ENCODE data around the gene RPL32. TPM values are rescaled to one million over a fixed set of nuclear protein-coding genes. Genes with fewer than 3 reads are reported as not detected.
"Not testable (repeated sequence)": the region's sequence is repeated elsewhere in the genome, so short reads cannot be mapped to it uniquely, and the experiment has no call there.

Gene RPL32
- total RNA-seq, 1 donor from 2014 or later: 3,423 TPM

DNA sequence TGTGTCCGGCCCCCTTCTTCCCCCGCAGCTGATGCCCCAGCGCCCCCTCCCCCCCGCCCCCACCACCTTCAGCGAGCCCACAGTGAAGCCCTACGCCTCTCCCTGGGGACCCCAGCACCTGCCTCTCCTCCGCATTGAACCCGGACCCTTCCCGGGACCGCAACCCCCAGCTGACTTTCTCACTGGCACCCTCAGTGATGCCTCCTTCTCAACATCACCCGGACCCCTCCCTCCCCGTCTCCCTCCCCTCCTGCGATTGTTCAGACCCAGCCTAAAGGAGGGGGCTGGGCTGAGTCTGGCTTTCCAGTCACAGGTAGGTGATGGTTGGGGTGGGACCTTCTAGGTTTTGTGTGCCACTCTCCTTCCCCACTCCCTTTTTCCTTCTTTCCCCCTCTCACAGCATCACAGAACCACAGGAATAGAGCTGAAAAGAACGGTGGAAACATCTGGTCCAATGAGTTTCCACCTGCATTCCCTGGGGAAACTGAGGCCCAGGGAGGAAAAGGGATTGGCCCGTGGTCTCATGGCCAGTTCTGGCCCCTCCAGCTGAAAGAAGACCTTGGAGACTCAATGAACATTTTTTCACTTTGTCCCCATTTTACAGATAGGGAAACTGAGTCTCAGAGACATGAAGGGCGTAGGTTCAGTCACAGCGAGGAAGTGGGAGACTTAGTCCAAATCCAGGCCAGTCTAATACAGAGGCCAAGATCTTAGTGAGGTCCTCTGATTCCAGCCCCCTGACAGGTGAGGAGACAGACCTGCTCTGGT is 44.1 kb downstream of the RPL32 start:
- no peak for DNase-seq (ENCODE audit: low read depth)
- peak overlapping the region; percentile 43 for H3K4me3 ChIP-seq (ENCODE audit: low read depth, low read length)

GRCh38 chr3:12796171-12797123 is 44.9 kb downstream of the RPL32 start, which contains the start of gene CAND2:
Gene CAND2 (plus strand): TSS chr3:12796680. CDS start chr3:12796721, 41 bp downstream.
- no peak for TF ChIP-seq CTCF (IDR thresholded peaks at IDR 0.05; ENCODE audit: insufficient read depth, low read length, poor library complexity, severe bottlenecking)
- Histone ChIP-seq H3K27me3 (ENCODE audit: control insufficient read depth, insufficient read depth, low read length) (no peaks in the 10 kb centered on the region), H3K4me3 (ENCODE audit: low read depth, low read length) (peak within 1 kb of the TSS; percentile 43), H3K36me3 (ENCODE audit: control insufficient read depth, insufficient read depth, low read length) (no peaks in the 10 kb centered on the region)
- no peak for DNase-seq (ENCODE audit: low read depth)

More for the DNA sequence above, 44.1 kb downstream of the RPL32 start:
- H3K27me3 ChIP-seq (ENCODE audit: control insufficient read depth, insufficient read depth, low read length): no peaks in the 10 kb centered on the region
- TF ChIP-seq CTCF (IDR thresholded peaks at IDR 0.05; ENCODE audit: insufficient read depth, low read length, poor library complexity, severe bottlenecking): no peak
- H3K36me3 ChIP-seq (ENCODE audit: control insufficient read depth, insufficient read depth, low read length): no peaks in the 10 kb centered on the region

DNA sequence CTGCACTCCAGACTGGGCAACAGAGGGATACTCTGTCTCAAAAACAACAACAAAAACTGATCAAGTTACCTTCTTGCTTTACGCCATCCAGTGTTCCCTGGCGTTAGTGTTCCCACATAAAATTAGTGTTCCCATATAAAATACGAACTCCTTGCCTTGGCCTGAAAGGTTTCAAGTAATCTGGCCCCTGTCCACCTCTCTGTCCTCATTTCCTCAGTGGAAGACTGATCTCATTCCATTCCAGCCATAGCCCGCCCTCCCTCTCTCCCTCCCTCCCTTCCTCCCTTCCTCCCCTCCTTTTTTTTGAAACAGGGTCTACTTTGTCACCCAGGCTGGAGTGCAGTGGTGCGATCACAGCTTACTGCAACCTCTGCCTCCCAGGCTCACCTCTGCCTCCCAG is 47.7 kb downstream of the RPL32 start:
- TF ChIP-seq CTCF (IDR thresholded peaks at IDR 0.05; ENCODE audit: insufficient read depth, low read length, poor library complexity, severe bottlenecking): no peak
- no peak overlapping the region for H3K4me3 ChIP-seq (ENCODE audit: low read depth, low read length)

GRCh38 chr3:12791430-12791829 is 49.9 kb downstream of the RPL32 start:
- DNase-seq (ENCODE audit: low read depth): no peak
- TF ChIP-seq CTCF (IDR thresholded peaks at IDR 0.05; ENCODE audit: insufficient read depth, low read length, poor library complexity, severe bottlenecking): no peak
- H3K27me3 ChIP-seq (ENCODE audit: control insufficient read depth, insufficient read depth, low read length): no peaks in the 10 kb centered on the region

More for the DNA sequence above, 47.7 kb downstream of the RPL32 start:
- H3K36me3 ChIP-seq (ENCODE audit: control insufficient read depth, insufficient read depth, low read length): no peaks in the 10 kb centered on the region
- H3K27me3 ChIP-seq (ENCODE audit: control insufficient read depth, insufficient read depth, low read length): no peaks in the 10 kb centered on the region
- DNase-seq (ENCODE audit: low read depth): no peak

DNA sequence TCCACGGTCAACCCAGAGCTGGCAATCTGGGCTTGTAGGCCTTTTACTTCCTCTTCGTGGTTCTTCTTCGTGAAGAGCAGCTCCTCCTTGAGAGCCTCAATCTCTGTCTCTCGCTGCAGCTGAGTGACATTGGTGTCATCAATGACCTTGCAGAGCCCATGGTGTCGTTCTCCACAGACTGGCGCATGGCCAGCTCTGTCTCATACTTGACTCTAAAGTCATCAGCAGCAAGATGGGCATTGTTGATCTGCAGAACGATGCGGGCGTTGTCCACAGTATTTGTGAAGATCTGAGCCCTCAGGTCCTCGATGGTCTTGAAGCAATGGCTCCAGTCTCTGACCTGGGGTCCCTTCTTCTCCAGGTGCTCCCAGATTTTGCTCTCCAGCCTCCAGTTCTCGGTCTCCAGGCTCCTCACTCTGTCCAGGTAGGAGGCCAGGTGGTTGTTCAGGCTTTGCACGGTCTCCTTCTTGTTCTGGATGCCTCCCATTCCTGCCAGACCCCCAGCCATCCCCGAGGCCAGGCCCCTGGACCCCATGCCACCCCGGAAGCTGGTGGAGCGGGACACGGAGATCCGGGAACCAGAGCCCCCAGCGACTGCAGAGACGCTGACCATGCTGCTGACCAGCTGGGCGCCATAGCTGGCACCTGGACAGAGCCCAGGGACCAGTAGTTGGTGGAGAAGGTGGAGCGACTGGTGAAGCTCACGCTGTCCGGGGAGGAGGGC is 53.2 kb downstream of the RPL32 start:
- not testable (repeated sequence) for H3K27me3 ChIP-seq (ENCODE audit: control insufficient read depth, insufficient read depth, low read length); DNase-seq (ENCODE audit: low read depth); H3K36me3 ChIP-seq (ENCODE audit: control insufficient read depth, insufficient read depth, low read length); H3K4me3 ChIP-seq (ENCODE audit: low read depth, low read length)

More at GRCh38 chr3:12791430-12791829, 49.9 kb downstream of the RPL32 start:
- H3K36me3 ChIP-seq (ENCODE audit: control insufficient read depth, insufficient read depth, low read length): no peaks in the 10 kb centered on the region
- H3K4me3 ChIP-seq (ENCODE audit: low read depth, low read length): no peak overlapping the region
